Astrocyte of the cerebellum (primary cell): Measurements from ENCODE around the gene KCNK18.
A peak's percentile ranks its signal among the peaks of the same experiment; 100 is the strongest.

Source experiments
- DNase-seq: peaks from one replicate; pipeline ENCODE4 v3.0.0-alpha.2; 2011; ENCODE audit warnings: low read depth
- H3K4me3 ChIP-seq: 2 replicates; pipeline ENCODE4 v1.5.1; 2011; ENCODE audit warnings: mild to moderate bottlenecking, low read depth, low read length, moderate library complexity
- in situ Hi-C: cut with HindIII; loops from 2 replicates; pipeline ENCODE4 v1.10.0; 2017; ENCODE audit warnings: low sequenced_read_pairs
- TF ChIP-seq, protein P1 (sequence below): IDR thresholded peaks from 2 replicates; pipeline ENCODE4 v1.5.1; 2012; ENCODE audit warnings: low read length, low read depth, moderate library complexity, mild to moderate bottlenecking; ENCODE audit errors: missing control alignments

The KCNK18 gene

DNA sequence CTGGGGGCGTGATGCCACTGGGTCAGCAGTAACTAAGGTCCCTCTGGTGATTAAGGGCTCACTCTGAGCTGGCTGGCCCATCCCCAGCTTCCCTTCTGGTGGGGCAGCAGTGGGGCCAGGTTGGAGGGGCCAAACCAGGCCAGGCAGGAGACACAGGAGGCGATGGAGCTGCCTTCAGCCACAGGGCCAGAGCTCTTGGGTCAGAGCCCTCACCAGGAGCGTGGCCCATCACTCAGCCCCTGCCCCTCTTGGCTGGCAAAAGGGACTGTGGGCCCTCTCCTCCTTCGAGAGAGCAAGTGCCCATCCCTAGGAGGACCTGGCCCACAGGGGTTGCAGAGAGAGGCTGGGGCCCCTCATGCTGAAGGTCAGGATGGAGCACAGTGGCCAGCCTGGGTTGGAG, 4.5 kb downstream of the KCNK18 start:
- H3K4me3 ChIP-seq, result no peak overlapping the region
- TF ChIP-seq, protein P1, sequence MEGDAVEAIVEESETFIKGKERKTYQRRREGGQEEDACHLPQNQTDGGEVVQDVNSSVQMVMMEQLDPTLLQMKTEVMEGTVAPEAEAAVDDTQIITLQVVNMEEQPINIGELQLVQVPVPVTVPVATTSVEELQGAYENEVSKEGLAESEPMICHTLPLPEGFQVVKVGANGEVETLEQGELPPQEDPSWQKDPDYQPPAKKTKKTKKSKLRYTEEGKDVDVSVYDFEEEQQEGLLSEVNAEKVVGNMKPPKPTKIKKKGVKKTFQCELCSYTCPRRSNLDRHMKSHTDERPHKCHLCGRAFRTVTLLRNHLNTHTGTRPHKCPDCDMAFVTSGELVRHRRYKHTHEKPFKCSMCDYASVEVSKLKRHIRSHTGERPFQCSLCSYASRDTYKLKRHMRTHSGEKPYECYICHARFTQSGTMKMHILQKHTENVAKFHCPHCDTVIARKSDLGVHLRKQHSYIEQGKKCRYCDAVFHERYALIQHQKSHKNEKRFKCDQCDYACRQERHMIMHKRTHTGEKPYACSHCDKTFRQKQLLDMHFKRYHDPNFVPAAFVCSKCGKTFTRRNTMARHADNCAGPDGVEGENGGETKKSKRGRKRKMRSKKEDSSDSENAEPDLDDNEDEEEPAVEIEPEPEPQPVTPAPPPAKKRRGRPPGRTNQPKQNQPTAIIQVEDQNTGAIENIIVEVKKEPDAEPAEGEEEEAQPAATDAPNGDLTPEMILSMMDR, result no peak
- in situ Hi-C loops, result loop anchor here (25.0 kb wide), 1 partner anchor 235 kb away; no protein-coding TSS in a partner anchor
- no peak for DNase-seq

DNA sequence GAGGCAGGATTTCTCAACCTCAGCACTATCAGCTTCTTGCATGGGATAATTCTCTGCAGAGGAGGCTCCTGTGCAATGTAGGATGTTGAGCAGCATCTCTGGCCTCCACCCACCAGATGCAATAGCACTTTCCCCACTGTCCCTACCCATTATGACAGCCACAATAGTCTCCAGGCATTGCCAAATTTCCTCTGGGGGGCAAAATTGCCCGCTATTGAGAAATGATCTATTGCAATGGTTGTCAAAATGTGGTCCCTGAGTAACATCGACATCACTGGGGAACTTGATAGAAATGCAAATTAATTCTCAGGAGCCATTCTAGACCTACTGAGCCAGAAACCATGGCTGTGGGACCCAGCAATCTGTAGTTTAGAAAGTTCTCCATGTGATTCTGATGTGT, 7.0 kb downstream of the KCNK18 start:
- TF ChIP-seq, protein P1, result no peak
- no peak overlapping the region for H3K4me3 ChIP-seq
- no peak for DNase-seq
- in situ Hi-C loops, result loop anchor here (25.0 kb wide), 1 partner anchor 233 kb away; no protein-coding TSS in a partner anchor

DNA sequence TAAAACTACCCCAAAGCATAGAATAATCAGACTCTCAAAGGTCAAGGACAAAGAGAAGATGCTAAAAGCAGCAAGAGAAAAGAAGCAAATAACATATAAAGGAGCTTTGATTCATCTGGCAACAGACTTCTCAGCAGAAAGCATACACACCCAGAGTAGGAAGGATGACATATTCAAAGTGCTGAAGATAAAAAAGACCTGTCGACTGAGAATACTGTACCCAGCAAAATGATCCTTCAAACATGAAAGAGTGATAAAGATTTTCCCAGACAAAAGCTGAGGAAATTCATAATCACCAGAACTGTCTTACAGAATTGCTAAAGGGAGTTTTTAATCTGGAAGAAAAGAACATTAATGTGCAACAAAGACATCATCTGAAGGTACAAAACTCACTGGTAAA, 14.9 kb downstream of the KCNK18 start:
- no peak for DNase-seq
- no peak overlapping the region for H3K4me3 ChIP-seq
- in situ Hi-C loops, result loop anchor here (25.0 kb wide), 1 partner anchor 225 kb away; no protein-coding TSS in a partner anchor
- TF ChIP-seq, protein P1, result no peak

DNA sequence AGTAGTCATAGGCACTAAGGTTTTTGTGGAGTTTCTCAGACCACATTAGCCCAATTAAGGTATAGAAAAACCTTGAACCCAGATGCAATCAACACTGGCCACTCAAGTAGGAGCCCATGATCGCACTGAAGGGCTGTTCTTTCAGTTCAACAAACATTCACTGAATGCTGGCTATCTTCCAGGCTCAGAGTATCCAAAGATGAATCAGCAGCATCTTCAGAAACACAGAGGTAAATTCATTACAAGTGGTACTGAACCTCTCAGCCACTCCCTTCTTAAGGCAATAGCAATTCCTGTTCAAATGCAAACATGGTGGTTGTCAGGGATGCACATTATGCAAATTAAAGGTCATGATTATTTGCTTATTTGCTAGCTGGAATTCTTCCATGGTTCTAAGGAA, 17.1 kb downstream of the KCNK18 start:
- H3K4me3 ChIP-seq, result no peak overlapping the region
- DNase-seq, result no peak
- in situ Hi-C loops, result loop anchor here (25.0 kb wide), 1 partner anchor 223 kb away; no protein-coding TSS in a partner anchor
- TF ChIP-seq, protein P1, result no peak

DNA sequence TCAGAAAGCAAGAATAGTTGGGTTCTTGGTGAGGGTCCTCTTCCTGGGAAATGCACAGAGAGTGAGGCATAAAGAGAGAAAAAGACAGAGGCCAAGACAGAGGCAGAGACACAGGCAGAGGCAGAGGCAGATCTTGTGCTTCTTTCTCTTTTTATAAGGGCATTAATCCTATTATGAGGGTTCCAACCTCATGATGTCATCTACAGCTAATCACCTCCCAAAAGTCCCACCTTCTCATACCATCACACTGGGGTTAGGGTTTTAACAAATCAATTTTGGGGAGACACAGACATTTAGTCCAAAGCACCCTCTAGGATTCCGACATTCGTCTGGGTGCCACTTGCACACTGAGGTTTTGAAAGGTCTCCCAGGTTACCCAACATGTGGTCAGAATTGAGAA, 17.8 kb downstream of the KCNK18 start:
- TF ChIP-seq, protein P1, result no peak
- in situ Hi-C loops, result loop anchor here (5.0 to 25.0 kb wide), 2 partner anchors 112 to 222 kb away; no protein-coding TSS in a partner anchor
- DNase-seq, result no peak
- no peak overlapping the region for H3K4me3 ChIP-seq

DNA sequence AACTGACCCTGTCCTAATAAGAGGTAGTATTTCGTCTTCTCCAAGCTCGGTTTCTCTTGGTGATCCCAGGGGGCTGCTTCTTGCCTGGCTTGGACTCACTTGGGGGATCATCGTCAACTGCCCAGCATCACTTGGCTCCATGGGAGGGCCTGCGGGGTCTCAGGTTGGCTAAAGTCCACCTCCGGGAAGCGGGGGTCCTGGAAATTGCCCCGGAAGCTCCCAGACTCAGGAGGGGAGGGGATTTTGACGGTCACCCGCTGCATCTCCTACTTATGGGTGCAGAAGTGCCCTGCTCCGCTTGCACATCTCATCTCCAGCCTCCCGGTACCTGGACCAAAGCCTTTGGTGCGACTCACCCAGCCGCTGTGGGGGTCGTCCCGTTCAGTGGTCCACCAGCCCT, 18.7 kb downstream of the KCNK18 start:
- DNase-seq, result no peak
- H3K4me3 ChIP-seq, result peak overlapping the region; percentile 50
- in situ Hi-C loops, result loop anchor here (5.0 to 25.0 kb wide), 2 partner anchors 111 to 221 kb away; no protein-coding TSS in a partner anchor

More for the DNA sequence above, 18.7 kb downstream of the KCNK18 start:
- TF ChIP-seq, protein P1, result no peak
